Skeletal muscle tissue (tissue), 4 donors: ENCODE measurements around the gene NAPEPLD. TPM values are rescaled to one million over a fixed set of nuclear protein-coding genes. Genes with fewer than 3 reads are reported as not detected.
"Not testable (repeated sequence)": the region's sequence is repeated elsewhere in the genome, so short reads cannot be mapped to it uniquely, and the experiment has no call there.

Experiments
- H3K27ac ChIP-seq: one replicate; pipeline ENCODE4 v1.7.0; 2013; ENCODE audit warnings: mild to moderate bottlenecking, low read depth, low read length, inconsistent platforms
- H3K27me3 ChIP-seq, 3 donors: one replicate each; pipeline ENCODE4 v1.7.0; 2013; ENCODE audit warnings: low read length in 3 of 3; ENCODE audit not compliant: control insufficient read depth in 3 of 3, insufficient read depth in 3 of 3
- H3K36me3 ChIP-seq, 3 donors: one replicate each; pipeline ENCODE4 v1.7.0; 2013; ENCODE audit warnings: low read length in 3 of 3; ENCODE audit not compliant: control insufficient read depth in 3 of 3, insufficient read depth in 3 of 3
- H3K4me1 ChIP-seq, 3 donors: one replicate each; pipeline ENCODE4 v1.7.0; 2013; ENCODE audit warnings: low read length in 3 of 3, mild to moderate bottlenecking in 3 of 3; ENCODE audit not compliant: control insufficient read depth in 3 of 3, insufficient read depth in 3 of 3
- H3K4me3 ChIP-seq, 3 donors: one replicate each; pipeline ENCODE4 v1.7.0; 2013; ENCODE audit warnings: low read length in 3 of 3
- H3K9ac ChIP-seq, 3 donors: one replicate each; pipeline ENCODE4 v1.7.0; 2013; ENCODE audit warnings: low read length in 3 of 3, mild to moderate bottlenecking in 3 of 3, moderate library complexity in 2 of 3, low read depth in 1 of 3
- H3K9me3 ChIP-seq, 3 donors: one replicate each; pipeline ENCODE4 v1.7.0; 2013; ENCODE audit warnings: low read length in 3 of 3; ENCODE audit not compliant: control insufficient read depth in 3 of 3
- total RNA-seq: library from RNA; depleted of rRNA; stranded (reverse); fragments of >200 nt; gene quantifications from one replicate; pipeline ENCODE4 v1.2.3, GENCODE V29; 2014
- donor health status: Osteomylitis.

The NAPEPLD gene
- total RNA-seq, 1 donor from 2014 or later: 12.0 TPM

- Histone ChIP-seq H3K9ac (peak overlapping the region; percentile 71 to 91 (median 84)), H3K4me3 (peak overlapping the region; percentile 98 to 100 (median 99)), H3K4me1 (peaks cover 12 to 22% (median 16%) of the 10 kb centered on the region in 3 donors), H3K36me3 (no peaks in the 10 kb centered on the region), H3K9me3 (no peaks in the 10 kb centered on the region), H3K27me3 (no peaks in the 10 kb centered on the region), H3K27ac (peak overlapping the region; percentile 76)
Observed at GRCh38 chr7:103073989-103074518, 74.8 kb downstream of the NAPEPLD start.

DNA sequence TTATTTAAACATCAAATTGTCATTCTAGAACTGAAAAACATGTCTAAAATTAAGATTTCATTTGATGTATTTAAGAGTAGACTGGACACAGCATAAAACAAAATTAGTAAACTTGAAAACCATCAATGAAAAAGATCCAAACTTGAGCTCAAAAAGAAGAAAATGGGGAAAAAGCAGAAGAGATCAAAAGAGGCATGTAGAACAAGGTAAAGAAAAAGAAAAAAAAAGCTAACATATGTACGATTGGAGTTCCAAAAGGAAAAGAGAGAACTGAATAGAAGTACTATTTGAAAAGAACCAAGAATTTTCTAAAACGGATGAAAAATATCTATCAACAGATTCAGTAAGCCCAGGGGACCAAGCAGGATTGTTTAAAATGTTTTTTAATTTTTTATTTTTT lies 77.9 kb downstream of the NAPEPLD start:
- peaks cover 9 to 18% (median 11%) of the 10 kb centered on the region in 3 donors for H3K4me1 ChIP-seq
- H3K27ac ChIP-seq: no peak overlapping the region
- H3K27me3 ChIP-seq: no peaks in the 10 kb centered on the region
- no peak overlapping the region for H3K9ac ChIP-seq
- H3K36me3 ChIP-seq: no peaks in the 10 kb centered on the region
- no peak overlapping the region for H3K4me3 ChIP-seq
- H3K9me3 ChIP-seq: no peaks in the 10 kb centered on the region

DNA sequence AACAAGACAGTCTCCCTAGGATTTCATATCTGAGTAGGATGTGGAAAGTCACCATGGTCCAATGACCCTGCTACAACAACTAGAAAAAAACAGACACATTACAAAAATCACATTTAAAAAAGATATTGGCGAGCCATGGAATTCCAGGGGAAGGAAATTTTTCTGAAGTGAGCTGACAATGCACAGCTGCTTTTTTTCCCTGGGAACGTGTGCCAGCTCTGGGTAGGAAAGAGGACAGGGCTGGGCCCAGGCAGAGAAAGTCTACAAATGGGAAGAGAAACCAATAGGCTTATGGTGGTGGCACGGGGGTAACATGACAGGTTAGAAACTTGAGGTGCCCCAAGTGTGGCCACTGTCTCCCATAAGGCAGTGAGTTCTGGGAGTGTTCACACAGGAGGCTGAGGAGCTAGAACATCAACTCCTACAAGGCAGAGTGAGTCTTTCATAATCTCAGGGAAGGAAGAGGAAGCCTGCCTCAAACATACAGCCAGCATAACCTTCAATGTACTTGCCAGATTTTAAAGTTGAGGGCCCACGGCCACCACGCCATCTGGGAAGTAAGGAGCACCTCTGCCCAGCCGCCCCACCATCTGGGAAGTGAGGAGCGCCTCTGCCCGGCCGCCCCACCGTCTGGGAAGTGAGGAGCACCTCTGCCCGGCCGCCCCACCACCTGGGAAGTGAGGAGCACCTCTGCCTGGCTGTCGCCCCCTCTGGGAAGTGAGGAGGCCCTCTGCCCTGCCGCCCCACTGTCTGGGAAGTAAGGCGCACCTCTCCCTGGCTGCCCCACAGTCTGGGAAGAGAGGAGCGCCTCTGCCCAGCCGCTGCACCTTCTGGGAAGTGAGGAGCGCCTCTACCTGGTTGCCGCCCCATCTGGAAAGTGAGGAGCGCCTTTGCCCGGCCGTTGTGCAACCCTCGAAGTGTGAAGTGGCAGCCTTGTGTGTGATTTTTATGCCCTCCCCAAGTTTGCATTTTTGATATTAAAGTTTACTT lies 80.2 kb downstream of the NAPEPLD start:
- no peak overlapping the region for H3K27ac ChIP-seq
- H3K9ac ChIP-seq: no peak overlapping the region
- H3K4me1 ChIP-seq: peaks cover under 1 to 2% (median under 1%) of the 10 kb centered on the region in 3 donors
- no peaks in the 10 kb centered on the region for H3K36me3 ChIP-seq
- no peak overlapping the region for H3K4me3 ChIP-seq
- no peaks in the 10 kb centered on the region for H3K27me3 ChIP-seq
- H3K9me3 ChIP-seq: no peaks in the 10 kb centered on the region

DNA sequence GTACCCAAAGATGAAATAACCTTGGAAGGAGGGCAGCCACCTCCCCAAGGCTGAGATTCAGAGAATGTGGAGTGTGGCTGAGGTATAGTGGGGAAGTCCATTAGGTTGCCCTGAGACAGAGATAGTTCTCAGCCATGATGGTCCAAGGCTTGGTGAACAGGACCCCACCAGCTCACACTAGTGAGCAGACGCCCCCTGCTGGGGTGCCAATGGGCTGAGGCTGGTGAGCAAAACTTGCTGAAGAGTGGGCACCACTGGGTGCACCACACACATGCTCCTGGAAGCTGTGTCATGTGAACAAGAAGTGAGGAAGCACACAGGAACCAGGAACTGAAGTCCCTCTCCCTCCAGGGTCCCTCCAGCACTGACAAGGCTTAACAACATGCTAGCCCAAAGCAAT lies 83.2 kb downstream of the NAPEPLD start:
- Histone ChIP-seq H3K4me3 (no peak overlapping the region), H3K4me1 (no peaks in the 10 kb centered on the region), H3K9ac (no peak overlapping the region), H3K9me3 (no peaks in the 10 kb centered on the region), H3K27me3 (no peaks in the 10 kb centered on the region), H3K27ac (no peak overlapping the region), H3K36me3 (no peaks in the 10 kb centered on the region)

GRCh38 chr7:103063895-103064294 lies 85.0 kb downstream of the NAPEPLD start:
- no peaks in the 10 kb centered on the region for H3K4me1 ChIP-seq

GRCh38 chr7:103059471-103059870 lies 89.4 kb downstream of the NAPEPLD start:
- no peaks in the 10 kb centered on the region for H3K27me3 ChIP-seq

More at GRCh38 chr7:103063895-103064294, 85.0 kb downstream of the NAPEPLD start:
- Histone ChIP-seq H3K9ac (no peak overlapping the region), H3K4me3 (no peak overlapping the region), H3K36me3 (no peaks in the 10 kb centered on the region), H3K27ac (no peak overlapping the region), H3K27me3 (no peaks in the 10 kb centered on the region), H3K9me3 (no peaks in the 10 kb centered on the region)

DNA sequence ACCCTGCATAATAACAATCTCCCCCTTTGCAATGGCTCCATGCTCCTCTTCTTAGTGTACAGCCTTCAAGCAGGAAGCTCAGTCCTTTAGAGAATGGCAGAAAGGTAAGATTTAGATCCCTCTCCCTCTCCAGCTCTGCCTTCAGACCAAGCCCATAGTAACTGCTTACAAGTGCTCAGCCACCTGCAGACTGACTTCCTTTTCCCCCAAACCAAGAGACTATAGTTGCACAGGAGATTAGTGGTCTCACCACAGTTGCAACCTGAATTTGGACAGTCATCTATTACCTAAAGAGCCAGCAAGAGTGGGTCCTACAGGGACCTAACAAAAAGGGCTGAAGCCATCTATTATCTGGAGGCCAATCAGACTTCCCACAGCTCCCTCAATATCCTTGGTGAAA lies 90.8 kb downstream of the NAPEPLD start:
- no peaks in the 10 kb centered on the region for H3K36me3 ChIP-seq
- H3K4me1 ChIP-seq: no peaks in the 10 kb centered on the region
- H3K4me3 ChIP-seq: no peak overlapping the region
- H3K9ac ChIP-seq: no peak overlapping the region
- H3K27ac ChIP-seq: no peak overlapping the region
- no peaks in the 10 kb centered on the region for H3K27me3 ChIP-seq
- no peaks in the 10 kb centered on the region for H3K9me3 ChIP-seq

More at GRCh38 chr7:103059471-103059870, 89.4 kb downstream of the NAPEPLD start:
- H3K9me3 ChIP-seq: no peaks in the 10 kb centered on the region
- no peak overlapping the region for H3K9ac ChIP-seq
- H3K27ac ChIP-seq: no peak overlapping the region
- H3K4me1 ChIP-seq: no peaks in the 10 kb centered on the region
- no peak overlapping the region for H3K4me3 ChIP-seq
- H3K36me3 ChIP-seq: no peaks in the 10 kb centered on the region

GRCh38 chr7:103056006-103056405 lies 92.9 kb downstream of the NAPEPLD start:
- not testable (repeated sequence) for H3K4me3 ChIP-seq, H3K36me3 ChIP-seq, H3K9ac ChIP-seq, H3K27me3 ChIP-seq, H3K9me3 ChIP-seq, H3K27ac ChIP-seq, H3K4me1 ChIP-seq

DNA sequence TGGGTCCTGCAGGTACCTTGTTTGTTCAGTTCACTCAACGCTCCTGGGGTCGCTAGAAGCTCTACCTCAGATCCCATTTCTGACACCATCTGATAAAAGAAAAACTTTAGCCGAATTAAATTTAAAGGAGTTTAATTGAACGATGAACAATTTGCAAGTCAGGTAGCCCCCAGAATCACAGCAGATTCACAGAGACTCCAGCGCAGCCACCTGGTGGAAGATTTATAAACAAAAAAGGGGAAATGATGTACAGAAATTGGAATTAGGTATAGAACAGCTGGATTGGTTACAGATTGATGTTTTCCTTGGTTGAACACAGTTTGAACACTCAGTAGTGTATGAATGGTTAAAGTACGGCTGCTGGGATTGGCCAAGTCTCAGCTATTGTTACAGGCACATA lies 97.4 kb downstream of the NAPEPLD start:
- no peak overlapping the region for H3K27ac ChIP-seq
- H3K9ac ChIP-seq: no peak overlapping the region
- no peaks in the 10 kb centered on the region for H3K27me3 ChIP-seq
- no peaks in the 10 kb centered on the region for H3K36me3 ChIP-seq
- H3K4me3 ChIP-seq: no peak overlapping the region
- no peaks in the 10 kb centered on the region for H3K9me3 ChIP-seq
- H3K4me1 ChIP-seq: no peaks in the 10 kb centered on the region
